Loucy (cell line): ENCODE results near the gene DBI.

ENCODE experiments used
- CTCF ChIP-seq: fragments of 200-600 bp; sonication (generic); conservative IDR thresholded peaks from 2 replicates; pipeline ENCODE4 v1.5.1; 2014; ENCODE audit warnings: mild to moderate bottlenecking, antibody characterized with exemption, low read length
- EZH2phosphoT487 ChIP-seq: fragments of 200-600 bp; IDR thresholded peaks from 2 replicates; pipeline ENCODE4 v1.6.1; 2018; ENCODE audit warnings: antibody characterized with exemption, mild to moderate bottlenecking, moderate library complexity, borderline replicate concordance

GRCh38 chr2:119354860-119355259 is 11.9 kb upstream of the DBI start:
- no peak for TF ChIP-seq EZH2phosphoT487
- no peak for TF ChIP-seq CTCF
